ENCODE measurements around the gene PPP1R14D.

PPP1R14D gene

DNA sequence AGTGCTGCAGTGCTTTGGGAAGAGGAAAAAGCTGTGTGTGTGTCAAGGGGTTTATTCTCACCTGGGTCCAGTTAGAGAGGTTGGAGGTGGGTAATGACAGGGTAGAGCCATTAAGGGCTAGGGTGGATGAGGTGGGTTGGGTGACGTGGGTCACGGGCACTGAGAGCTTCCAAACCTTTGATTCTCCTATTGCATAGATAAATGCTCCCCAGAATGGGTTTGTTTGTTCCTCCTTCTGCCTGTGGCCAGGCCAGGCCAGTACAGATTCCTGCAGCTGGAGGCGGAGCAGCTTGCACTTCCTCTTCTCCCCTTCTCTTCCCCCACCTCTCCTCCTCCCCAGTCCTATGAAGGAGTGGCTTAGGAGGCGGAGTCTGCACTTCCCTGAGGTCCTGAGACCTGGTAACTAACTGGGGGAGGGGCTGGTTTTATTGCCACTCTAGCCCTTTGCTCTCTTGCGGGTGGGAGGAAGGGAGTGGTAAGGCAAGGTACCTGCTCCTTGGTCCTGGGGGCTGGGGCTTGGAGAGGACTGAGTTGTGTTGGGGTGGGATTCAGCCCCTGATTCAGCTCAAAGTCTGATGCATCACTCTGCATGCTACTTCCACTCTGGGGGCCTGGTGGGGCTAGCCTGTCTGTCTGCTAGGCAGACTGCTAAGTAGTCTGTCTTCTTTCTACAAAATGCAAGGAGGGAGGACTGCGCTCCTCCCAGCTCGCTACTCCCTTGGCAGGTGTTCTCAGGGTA is 18.9 kb upstream of the PPP1R14D start:
- TF ChIP-seq, protein P1, sequence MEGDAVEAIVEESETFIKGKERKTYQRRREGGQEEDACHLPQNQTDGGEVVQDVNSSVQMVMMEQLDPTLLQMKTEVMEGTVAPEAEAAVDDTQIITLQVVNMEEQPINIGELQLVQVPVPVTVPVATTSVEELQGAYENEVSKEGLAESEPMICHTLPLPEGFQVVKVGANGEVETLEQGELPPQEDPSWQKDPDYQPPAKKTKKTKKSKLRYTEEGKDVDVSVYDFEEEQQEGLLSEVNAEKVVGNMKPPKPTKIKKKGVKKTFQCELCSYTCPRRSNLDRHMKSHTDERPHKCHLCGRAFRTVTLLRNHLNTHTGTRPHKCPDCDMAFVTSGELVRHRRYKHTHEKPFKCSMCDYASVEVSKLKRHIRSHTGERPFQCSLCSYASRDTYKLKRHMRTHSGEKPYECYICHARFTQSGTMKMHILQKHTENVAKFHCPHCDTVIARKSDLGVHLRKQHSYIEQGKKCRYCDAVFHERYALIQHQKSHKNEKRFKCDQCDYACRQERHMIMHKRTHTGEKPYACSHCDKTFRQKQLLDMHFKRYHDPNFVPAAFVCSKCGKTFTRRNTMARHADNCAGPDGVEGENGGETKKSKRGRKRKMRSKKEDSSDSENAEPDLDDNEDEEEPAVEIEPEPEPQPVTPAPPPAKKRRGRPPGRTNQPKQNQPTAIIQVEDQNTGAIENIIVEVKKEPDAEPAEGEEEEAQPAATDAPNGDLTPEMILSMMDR (IDR thresholded peaks at IDR 0.05; ENCODE audit: low read depth, low read length) = no peak
- no peak for DNase-seq (ENCODE audit: extremely low read depth, low read depth)

DNA sequence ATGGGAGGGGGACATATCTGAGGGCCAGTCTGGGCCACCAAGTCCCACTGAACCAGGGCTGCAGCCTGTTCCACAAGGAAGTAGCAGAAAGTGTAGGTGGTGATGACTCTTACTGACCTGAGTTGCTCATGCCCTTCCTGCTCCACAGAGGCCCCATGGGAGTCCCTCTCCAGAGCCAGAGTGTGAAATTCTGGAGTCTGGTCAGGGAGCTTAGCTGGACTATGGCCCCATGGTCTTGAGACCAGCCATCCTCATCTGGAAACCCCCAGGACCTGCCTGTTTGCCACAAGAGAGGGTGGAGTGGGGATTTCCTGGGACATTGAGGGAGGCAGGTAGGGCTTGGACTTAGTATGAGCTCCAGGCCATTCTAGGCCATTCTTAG is 18.3 kb upstream of the PPP1R14D start:
- no peak for DNase-seq (ENCODE audit: extremely low read depth, low read depth)
- TF ChIP-seq, protein P1 (IDR thresholded peaks at IDR 0.05; ENCODE audit: low read depth, low read length) = no peak

- DNase-seq (ENCODE audit: extremely low read depth, low read depth) = no peak
Measured at GRCh38 chr15:40845511-40846284, 17.2 kb upstream of the PPP1R14D start.

DNA sequence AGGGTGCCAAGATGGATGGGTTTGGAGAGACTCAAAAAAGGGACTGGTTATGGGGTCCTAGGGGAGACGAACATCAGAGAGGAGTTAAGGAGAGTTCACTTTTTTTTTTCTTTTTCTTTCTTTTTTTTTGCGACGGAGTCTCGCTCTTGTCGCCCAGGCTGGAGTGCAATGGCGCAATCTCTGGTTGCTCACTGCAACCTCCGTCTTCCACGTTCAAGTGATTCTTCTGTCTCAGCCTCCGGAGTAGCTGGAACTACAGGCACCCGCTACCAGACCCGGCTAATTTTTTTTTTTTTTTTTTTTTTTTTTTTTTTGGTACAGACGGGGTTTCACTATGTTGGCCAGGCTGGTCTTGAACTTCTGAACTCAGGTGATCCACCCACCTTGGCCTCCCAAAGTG is 16.5 kb upstream of the PPP1R14D start:
- no peak for DNase-seq (ENCODE audit: extremely low read depth, low read depth)
- TF ChIP-seq, protein P1 (IDR thresholded peaks at IDR 0.05; ENCODE audit: low read depth, low read length) = no peak

More at GRCh38 chr15:40845511-40846284, 17.2 kb upstream of the PPP1R14D start:
- TF ChIP-seq, protein P1 (IDR thresholded peaks at IDR 0.05; ENCODE audit: low read depth, low read length) = no peak

- TF ChIP-seq, protein P1 (IDR thresholded peaks at IDR 0.05; ENCODE audit: low read depth, low read length) = no peak
- no peak for DNase-seq (ENCODE audit: extremely low read depth, low read depth)
Measured at GRCh38 chr15:40844696-40845030, 16.2 kb upstream of the PPP1R14D start.

DNA sequence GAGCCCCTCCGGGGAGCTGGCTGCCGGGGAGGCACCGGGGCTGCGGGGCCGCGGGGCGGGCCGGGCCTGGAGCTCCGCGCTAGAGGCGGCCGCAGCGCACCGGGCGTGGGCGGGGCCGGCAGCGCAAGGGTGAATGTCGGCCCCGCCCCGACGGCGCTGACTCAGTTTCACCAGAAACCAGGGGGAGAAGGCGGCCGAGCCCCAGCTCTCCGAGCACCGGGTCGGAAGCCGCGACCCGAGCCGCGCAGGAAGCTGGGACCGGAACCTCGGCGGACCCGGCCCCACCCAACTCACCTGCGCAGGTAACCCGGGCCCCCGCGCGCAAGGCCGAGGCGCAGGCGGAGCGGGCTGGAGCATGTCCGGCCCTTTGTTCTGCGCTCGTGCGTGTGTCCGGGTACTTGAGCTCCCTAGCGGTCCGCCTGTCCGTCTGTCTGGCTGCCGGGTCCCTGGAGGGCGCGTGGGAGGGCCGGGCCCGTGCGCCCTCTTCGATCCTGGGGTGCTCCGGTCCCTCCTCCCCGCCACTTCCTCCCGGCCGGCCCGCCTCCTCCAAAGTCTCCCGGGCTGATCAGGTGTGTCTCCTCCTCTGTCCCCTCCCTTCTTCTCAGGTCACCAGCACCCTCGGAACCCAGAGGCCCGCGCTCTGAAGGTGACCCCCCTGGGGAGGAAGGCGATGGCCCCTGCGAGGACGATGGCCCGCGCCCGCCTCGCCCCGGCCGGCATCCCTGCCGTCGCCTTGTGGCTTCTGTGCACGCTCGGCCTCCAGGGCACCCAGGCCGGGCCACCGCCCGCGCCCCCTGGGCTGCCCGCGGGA is 15.6 kb upstream of the PPP1R14D start, which contains the start of gene SPINT1:
Gene SPINT1 (plus strand): TSS at position 164 of the 811 bp plus-strand sequence. CDS start 507 bp downstream, at position 671.
- no peak for DNase-seq (ENCODE audit: extremely low read depth, low read depth)

More for the DNA sequence above, 15.6 kb upstream of the PPP1R14D start, which contains the start of gene SPINT1:
- TF ChIP-seq, protein P1 (IDR thresholded peaks at IDR 0.05; ENCODE audit: low read depth, low read length) = no peak

Measured in AG09319 (cell line).